Measurements from ENCODE around the gene ARRDC5. TPM values are rescaled to one million over a fixed set of nuclear protein-coding genes. Genes with fewer than 3 reads are reported as not detected.
A peak's percentile ranks its signal among the peaks of the same experiment; 100 is the strongest.

The ARRDC5 gene
- total RNA-seq, 1 donor from 2014 or later, result not detected

- Mint-ChIP-seq H3K27me3 (no peaks in the 10 kb centered on the region), H3K27ac (no peak overlapping the region), H3K9me3 (ENCODE audit: low read depth) (no peaks in the 10 kb centered on the region), H3K4me1 (ENCODE audit: low read depth) (no peaks in the 10 kb centered on the region), H3K4me3 (ENCODE audit: low read depth) (no peak overlapping the region), H3K36me3 (ENCODE audit: insufficient read depth) (peaks cover 9% of the 10 kb centered on the region)
- no peak for DNase-seq (ENCODE audit: low spot score, unreplicated experiment)
- TF ChIP-seq CTCF (IDR thresholded peaks at IDR 0.05; ENCODE audit: unreplicated experiment), result no peak
These were observed 20.6 kb upstream of the ARRDC5 start for GRCh38 chr19:4923276-4923747.

DNA sequence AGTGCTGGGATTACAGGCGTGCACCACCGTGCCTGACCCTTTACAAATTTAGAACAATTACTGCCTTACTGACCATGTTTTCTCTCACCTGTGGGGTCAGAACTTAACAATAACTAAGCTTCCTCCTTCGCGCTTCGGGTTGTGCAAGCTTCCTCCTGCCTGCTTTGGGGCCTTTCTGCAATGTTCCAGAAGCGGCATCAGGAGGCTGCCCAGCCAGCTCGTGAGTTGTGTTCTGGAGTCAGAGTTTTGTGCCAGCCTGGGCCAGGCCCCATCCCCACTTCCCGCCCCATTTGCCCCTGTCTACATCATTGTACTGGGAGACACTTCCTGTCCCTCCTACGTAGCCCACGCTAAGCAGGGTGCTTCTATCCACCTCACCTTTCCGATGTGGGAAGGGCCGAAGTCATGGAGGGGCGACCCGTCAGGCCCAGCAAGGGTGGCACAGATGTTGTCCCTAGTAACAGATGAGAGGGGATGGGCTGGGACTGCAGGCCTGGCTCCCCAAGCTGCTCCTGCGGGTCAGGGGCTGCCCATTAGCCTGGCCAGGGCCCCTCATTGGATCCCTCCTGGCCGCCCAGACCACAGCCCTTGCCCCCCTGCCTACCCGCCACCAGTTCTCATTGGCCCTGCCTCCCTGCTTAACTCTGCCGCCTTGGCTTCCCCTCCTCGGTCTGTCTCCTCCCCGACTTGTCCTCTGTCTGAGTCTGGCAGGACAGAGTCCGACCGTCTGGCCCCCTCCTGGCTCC lies 20.0 kb upstream of the ARRDC5 start:
- H3K27me3 Mint-ChIP-seq, result no peaks in the 10 kb centered on the region
- no peaks in the 10 kb centered on the region for H3K4me1 Mint-ChIP-seq (ENCODE audit: low read depth)
- DNase-seq (ENCODE audit: low spot score, unreplicated experiment), result no peak
- H3K4me3 Mint-ChIP-seq (ENCODE audit: low read depth), result no peak overlapping the region
- H3K9me3 Mint-ChIP-seq (ENCODE audit: low read depth), result no peaks in the 10 kb centered on the region
- peaks cover 9% of the 10 kb centered on the region for H3K36me3 Mint-ChIP-seq (ENCODE audit: insufficient read depth)
- TF ChIP-seq CTCF (IDR thresholded peaks at IDR 0.05; ENCODE audit: unreplicated experiment), result no peak
- H3K27ac Mint-ChIP-seq, result peak overlapping the region; percentile 62

- Mint-ChIP-seq H3K27me3 (no peaks in the 10 kb centered on the region), H3K4me1 (ENCODE audit: low read depth) (peaks cover 9% of the 10 kb centered on the region), H3K36me3 (ENCODE audit: insufficient read depth) (peaks cover 11% of the 10 kb centered on the region), H3K9me3 (ENCODE audit: low read depth) (no peaks in the 10 kb centered on the region), H3K4me3 (ENCODE audit: low read depth) (no peak overlapping the region), H3K27ac (peak overlapping the region; percentile 72)
- DNase-seq (ENCODE audit: low spot score, unreplicated experiment), result no peak
- TF ChIP-seq CTCF (IDR thresholded peaks at IDR 0.05; ENCODE audit: unreplicated experiment), result no peak
These were observed 13.8 kb upstream of the ARRDC5 start for GRCh38 chr19:4916292-4917082.

DNA sequence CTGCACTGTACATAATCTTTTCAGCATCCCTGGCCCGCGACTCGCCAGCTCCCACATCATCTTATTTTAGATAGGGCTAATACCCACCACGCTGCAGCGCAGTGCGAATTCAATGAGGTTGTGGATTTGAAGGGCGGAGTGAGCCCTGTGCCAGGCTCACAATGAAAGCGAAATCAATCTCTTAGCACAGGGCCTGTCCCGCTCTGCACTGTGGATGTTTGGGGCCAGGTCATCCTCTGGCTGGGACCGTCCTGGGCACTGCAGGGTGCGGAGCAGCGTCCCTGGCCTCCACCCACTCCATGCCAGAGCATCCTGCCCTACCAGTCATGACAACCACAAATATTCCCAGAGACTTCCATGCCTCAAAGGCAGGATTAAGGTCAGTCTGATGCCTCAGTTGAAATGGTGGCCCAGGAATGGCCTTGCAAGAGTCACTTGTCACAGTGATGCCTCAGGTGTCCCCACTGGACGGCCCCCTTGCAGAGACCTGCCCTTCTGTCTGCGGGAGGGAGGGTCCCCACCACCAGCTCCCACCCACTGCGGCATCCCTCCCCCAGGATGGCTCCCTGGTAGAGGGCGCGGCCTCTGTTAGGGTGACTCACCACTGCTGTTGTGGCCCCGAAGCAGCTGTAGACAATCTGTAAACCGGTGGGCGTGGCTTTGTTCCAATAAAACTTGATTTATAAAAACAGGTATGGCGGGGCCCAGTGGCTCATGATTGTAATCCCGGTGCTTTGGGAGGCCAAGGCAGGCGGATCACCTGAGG lies 12.2 kb upstream of the ARRDC5 start:
- no peak for TF ChIP-seq CTCF (IDR thresholded peaks at IDR 0.05; ENCODE audit: unreplicated experiment)
- Mint-ChIP-seq H3K4me1 (ENCODE audit: low read depth) (peaks cover 12% of the 10 kb centered on the region), H3K27ac (no peak overlapping the region), H3K27me3 (no peaks in the 10 kb centered on the region), H3K36me3 (ENCODE audit: insufficient read depth) (peaks cover 7% of the 10 kb centered on the region), H3K9me3 (ENCODE audit: low read depth) (no peaks in the 10 kb centered on the region), H3K4me3 (ENCODE audit: low read depth) (no peak overlapping the region)
- no peak for DNase-seq (ENCODE audit: low spot score, unreplicated experiment)

Measured in progenitor cell of endocrine pancreas (in vitro differentiated cells).